ENCODE results near the gene MEGF11. TPM values are rescaled to one million over a fixed set of nuclear protein-coding genes. Genes with fewer than 3 reads are reported as not detected.

The MEGF11 gene
- total RNA-seq, 1 experiment from 2014 or later = not detected

- ChIA-PET CTCF (no interaction called here), POLR2A (ENCODE audit: unreplicated experiment) (no interaction called here)
- no peaks in the 10 kb centered on the region for H3K9me2 ChIP-seq (replicated peaks; ENCODE audit: low read length)
- DNase-seq (no peak), ATAC-seq (no peak)
- TF ChIP-seq EZH2phosphoT487 (IDR thresholded peaks at IDR 0.05; ENCODE audit: borderline replicate concordance, low read length) (no peak), EZH2 (IDR thresholded peaks at IDR 0.05; ENCODE audit: low read length, unreplicated experiment) (no peak), CTCF (conservative IDR thresholded peaks at IDR 0.05; ENCODE audit: low read depth, low read length) (no peak)
- no peaks in the 10 kb centered on the region for H3K27me3 ChIP-seq (ENCODE audit: low read length)
- no TSS peak for BruUV-seq (replicated peaks)
- no peaks in the 10 kb centered on the region for H3K9me3 ChIP-seq (ENCODE audit: low read length)
- H3F3A ChIP-seq (ENCODE audit: low read length, unreplicated experiment) = no peaks in the 10 kb centered on the region
- intact Hi-C loops (cut with micrococcal nuclease) = no loop called here
- H2AFZ ChIP-seq (ENCODE audit: low read length) = no peak overlapping the region
- no peak overlapping the region for H3K4me3 ChIP-seq (ENCODE audit: low read length)
- no peak overlapping the region for H3K9ac ChIP-seq (ENCODE audit: low read length)
- no peak overlapping the region for H3K4me2 ChIP-seq (ENCODE audit: low read length)
- H3K79me2 ChIP-seq (ENCODE audit: low read length) = peaks cover 29% of the 10 kb centered on the region
- no peaks in the 10 kb centered on the region for H3K36me3 ChIP-seq (ENCODE audit: low read depth, low read length)
- H3K27ac ChIP-seq (ENCODE audit: low read length) = no peak overlapping the region
- H4K20me1 ChIP-seq (ENCODE audit: low read length) = no peaks in the 10 kb centered on the region; the same call in 1 of the 2 replicates
- peaks cover 12% of the 10 kb centered on the region for H3K4me1 ChIP-seq (ENCODE audit: insufficient read depth, low read length)
Observed at GRCh38 chr15:65867244-65867643, 386.3 kb downstream of the MEGF11 start.

GRCh38 chr15:65863106-65863505 is 390.4 kb downstream of the MEGF11 start:
- no peak for TF ChIP-seq EZH2phosphoT487 (IDR thresholded peaks at IDR 0.05; ENCODE audit: borderline replicate concordance, low read length)
- no peak for TF ChIP-seq CTCF (conservative IDR thresholded peaks at IDR 0.05; ENCODE audit: low read depth, low read length)
- no peak for TF ChIP-seq EZH2 (IDR thresholded peaks at IDR 0.05; ENCODE audit: low read length, unreplicated experiment)
- CTCF ChIA-PET = interaction anchor here (1.4 kb wide), 1 partner anchor 30 kb away, joined by 3 read pairs; no protein-coding TSS in a partner anchor
- Histone ChIP-seq H3K79me2 (ENCODE audit: low read length) (no peaks in the 10 kb centered on the region), H2AFZ (ENCODE audit: low read length) (peak overlapping the region; percentile 42), H3K4me1 (ENCODE audit: insufficient read depth, low read length) (no peaks in the 10 kb centered on the region), H3K36me3 (ENCODE audit: low read depth, low read length) (no peaks in the 10 kb centered on the region), H3F3A (ENCODE audit: low read length, unreplicated experiment) (no peaks in the 10 kb centered on the region), H3K27me3 (ENCODE audit: low read length) (no peaks in the 10 kb centered on the region), H3K4me3 (ENCODE audit: low read length) (no peak overlapping the region), H4K20me1 (ENCODE audit: low read length) (no peaks in the 10 kb centered on the region), H3K27ac (ENCODE audit: low read length) (no peak overlapping the region), H3K9me2 (replicated peaks; ENCODE audit: low read length) (no peaks in the 10 kb centered on the region), H3K9me3 (ENCODE audit: low read length) (no peaks in the 10 kb centered on the region), H3K4me2 (ENCODE audit: low read length) (no peak overlapping the region), H3K9ac (ENCODE audit: low read length) (no peak overlapping the region)
- intact Hi-C loops (cut with micrococcal nuclease) = no loop called here
- POLR2A ChIA-PET (ENCODE audit: unreplicated experiment) = no interaction called here
- no peak for ATAC-seq
- DNase-seq = no peak
- BruUV-seq (replicated peaks) = no TSS peak

GRCh38 chr15:65862682-65863081 is 390.9 kb downstream of the MEGF11 start:
- Histone ChIP-seq H3K9ac (ENCODE audit: low read length) (no peak overlapping the region), H4K20me1 (ENCODE audit: low read length) (no peaks in the 10 kb centered on the region), H3K4me3 (ENCODE audit: low read length) (no peak overlapping the region), H3K9me2 (replicated peaks; ENCODE audit: low read length) (no peaks in the 10 kb centered on the region), H3K4me1 (ENCODE audit: insufficient read depth, low read length) (no peaks in the 10 kb centered on the region), H3K4me2 (ENCODE audit: low read length) (no peak overlapping the region), H3K79me2 (ENCODE audit: low read length) (no peaks in the 10 kb centered on the region), H3F3A (ENCODE audit: low read length, unreplicated experiment) (no peaks in the 10 kb centered on the region), H3K9me3 (ENCODE audit: low read length) (no peaks in the 10 kb centered on the region), H3K27ac (ENCODE audit: low read length) (no peak overlapping the region), H2AFZ (ENCODE audit: low read length) (peak overlapping the region; percentile 42), H3K36me3 (ENCODE audit: low read depth, low read length) (no peaks in the 10 kb centered on the region), H3K27me3 (ENCODE audit: low read length) (no peaks in the 10 kb centered on the region)
- ChIA-PET POLR2A (ENCODE audit: unreplicated experiment) (no interaction called here), CTCF (interaction anchor here (1.4 kb wide), 1 partner anchor 30 kb away, joined by 3 read pairs; no protein-coding TSS in a partner anchor)
- intact Hi-C loops (cut with micrococcal nuclease) = no loop called here
- TF ChIP-seq CTCF (conservative IDR thresholded peaks at IDR 0.05; ENCODE audit: low read depth, low read length) (peak; percentile 64), EZH2phosphoT487 (IDR thresholded peaks at IDR 0.05; ENCODE audit: borderline replicate concordance, low read length) (no peak)
- ATAC-seq = peak; percentile 49
- BruUV-seq (replicated peaks) = no TSS peak
- peak; percentile 64 for DNase-seq
